Measurements from ENCODE around the gene AKR1A1.
"Not testable (repeated sequence)": the region's sequence is repeated elsewhere in the genome, so short reads cannot be mapped to it uniquely, and the experiment has no call there.

Gene AKR1A1

DNA sequence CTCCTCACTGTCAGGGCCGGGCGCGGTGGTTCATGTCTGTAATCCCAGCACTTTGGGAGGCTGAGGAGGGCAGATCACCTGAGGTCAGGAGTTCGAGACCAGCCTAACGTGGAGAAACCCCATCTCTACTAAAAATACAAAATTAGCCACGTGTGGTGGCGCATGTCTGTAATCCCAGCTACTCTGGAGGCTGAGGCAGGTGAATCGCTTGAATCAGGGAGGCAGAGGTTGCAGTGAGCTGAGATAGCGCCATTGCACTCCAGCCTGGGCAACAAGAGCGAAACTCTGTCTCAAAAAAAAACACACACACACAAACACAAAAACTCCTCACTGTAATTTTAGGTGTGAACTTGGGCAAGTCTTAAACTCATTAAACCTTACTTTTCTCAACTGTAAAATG lies 26.7 kb upstream of the AKR1A1 start:
- DNase-seq (ENCODE audit: low read depth), result not testable (repeated sequence)

DNA sequence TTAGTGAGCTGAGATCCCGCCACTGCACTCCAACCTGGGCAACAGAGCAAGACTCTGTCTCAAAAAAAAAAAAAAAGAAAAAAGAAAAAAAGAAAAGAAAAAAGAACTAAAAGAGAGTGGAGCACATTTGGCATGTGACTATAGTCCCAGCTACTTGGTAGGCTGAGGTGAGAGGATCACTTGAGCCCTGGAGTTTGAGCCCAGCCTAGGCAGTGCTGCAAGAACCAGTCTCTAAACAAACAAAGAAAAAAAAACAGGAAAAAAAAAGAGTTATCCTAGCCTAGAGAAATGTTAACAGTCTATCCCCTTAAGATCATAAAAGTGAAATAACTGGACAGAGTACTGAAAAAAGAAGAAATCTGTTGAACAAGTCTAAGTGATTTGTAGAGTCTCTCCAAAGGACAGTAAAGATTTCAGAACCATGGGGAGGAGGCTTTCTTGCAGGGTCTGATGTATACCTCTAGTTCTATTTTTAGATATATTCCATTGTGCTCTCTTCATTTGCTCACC lies 24.4 kb upstream of the AKR1A1 start:
- no peak for DNase-seq (ENCODE audit: low read depth)

DNA sequence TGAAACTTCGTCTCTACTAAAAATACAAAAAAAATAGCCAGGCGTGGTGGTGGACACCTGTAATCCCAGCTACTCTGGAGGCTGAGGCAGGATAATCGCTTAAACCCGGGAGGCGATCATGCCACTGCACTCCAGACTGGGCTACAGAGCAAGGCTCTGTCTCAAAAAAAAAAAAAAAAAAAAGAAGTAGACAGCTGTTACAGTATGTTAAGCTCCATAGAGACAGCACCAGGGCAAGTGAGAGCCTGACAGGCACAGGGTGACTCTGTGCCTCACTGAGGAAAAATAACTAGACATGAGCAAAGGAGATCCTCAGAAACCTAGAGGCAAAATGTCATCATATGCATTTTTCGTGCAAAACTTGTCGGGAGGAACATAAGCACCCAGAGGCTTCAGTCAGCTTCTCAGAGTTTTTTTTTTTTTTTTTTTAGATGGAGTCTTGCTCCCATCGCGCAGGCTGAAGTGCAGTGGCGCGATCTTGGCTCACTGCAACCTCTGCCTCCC lies 19.9 kb upstream of the AKR1A1 start:
- no peak for DNase-seq (ENCODE audit: low read depth)

DNA sequence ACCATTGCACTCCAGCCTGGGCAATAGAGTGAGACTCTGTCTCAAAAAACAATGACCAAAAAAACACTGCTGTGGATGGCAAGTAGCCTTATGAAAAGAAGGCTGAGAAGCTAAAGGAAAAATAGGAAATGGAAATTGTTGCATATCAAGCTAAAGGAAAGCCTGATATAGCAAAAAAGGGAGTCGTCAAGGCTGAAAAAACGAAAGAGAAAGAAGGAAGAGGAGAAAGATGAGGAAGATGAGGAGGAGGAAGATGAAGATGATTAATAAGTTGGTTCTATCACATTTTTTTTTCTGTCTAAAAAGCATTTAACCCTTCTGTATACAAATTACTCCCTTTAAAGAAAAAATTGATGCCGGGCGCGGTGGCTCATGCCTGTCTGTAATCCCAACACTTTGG lies 18.8 kb upstream of the AKR1A1 start:
- DNase-seq (ENCODE audit: low read depth), result no peak

DNA sequence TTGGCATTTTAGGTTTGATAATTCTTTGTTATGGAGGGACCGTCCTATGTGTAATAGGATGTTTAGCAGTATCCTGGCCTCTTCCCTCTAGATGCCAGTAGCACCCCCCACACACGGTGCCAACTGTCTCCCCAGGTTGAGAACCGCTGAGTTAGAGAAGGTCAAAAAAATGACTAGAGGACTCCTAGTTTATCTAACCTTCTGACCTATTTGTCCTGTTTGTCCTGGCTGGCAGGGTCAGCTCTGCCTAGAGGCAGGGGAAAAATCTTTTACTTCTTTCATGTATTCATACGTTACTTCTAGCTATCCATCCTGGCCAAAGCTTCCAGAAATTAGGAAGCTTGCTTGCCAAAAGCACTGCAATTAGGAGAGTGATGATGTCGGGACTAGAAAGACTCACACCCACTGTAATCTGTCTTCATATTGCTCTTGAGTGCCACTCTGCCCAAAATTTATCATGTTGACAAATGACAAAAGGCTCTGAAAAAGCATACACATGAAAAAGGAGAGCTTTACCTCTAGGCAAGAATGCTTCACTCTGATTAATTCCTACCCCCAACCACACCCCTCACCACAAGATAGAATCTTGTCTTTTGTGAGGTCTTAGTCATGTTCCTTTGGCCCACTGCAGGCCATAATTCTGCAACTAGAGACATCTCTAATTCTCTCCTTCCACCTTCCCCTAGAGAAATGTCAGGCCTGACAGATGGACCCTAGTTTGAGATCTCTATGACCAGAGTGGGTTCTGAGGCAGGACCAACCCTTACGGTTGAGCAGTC lies 14.4 kb upstream of the AKR1A1 start:
- no peak for DNase-seq (ENCODE audit: low read depth)

DNA sequence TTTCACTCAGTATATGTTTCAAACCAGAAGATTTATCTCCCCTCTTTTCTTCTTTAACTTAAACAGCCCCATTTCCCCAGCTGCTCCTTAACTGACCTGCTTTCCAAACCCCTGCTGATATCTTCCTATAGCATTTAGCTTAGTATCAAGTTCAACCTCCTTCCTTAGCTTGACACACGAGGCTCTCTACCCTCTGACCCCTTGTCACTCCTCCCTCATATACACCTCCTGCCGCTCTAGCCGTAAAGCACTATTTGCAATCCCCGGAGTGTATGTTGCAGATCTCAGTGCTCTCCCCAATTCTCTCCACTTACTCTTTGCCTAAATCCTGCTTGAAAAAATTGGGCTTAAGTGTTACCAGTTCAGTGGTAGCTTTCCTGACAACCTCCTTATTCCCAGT lies 13.7 kb upstream of the AKR1A1 start:
- DNase-seq (ENCODE audit: low read depth), result no peak

DNA sequence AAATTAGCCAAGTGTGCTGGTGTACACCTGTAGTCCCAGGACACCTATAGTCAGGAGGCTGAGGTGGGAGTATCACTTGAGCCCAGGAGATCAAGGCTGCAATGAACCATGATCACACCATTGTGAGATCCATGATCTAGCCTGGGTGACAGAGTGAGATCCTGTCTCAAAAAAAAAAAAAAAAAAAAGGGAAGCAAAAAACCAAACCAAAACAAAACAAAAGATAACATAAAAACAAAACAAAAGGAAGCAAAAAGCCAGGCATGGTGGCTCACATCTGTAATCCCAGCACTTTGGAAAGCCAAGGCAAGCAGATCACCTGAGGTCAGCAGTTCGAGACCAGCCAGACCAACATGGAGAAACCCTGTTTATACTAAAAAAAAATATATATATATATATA lies 9.4 kb upstream of the AKR1A1 start:
- no peak for DNase-seq (ENCODE audit: low read depth)

DNA sequence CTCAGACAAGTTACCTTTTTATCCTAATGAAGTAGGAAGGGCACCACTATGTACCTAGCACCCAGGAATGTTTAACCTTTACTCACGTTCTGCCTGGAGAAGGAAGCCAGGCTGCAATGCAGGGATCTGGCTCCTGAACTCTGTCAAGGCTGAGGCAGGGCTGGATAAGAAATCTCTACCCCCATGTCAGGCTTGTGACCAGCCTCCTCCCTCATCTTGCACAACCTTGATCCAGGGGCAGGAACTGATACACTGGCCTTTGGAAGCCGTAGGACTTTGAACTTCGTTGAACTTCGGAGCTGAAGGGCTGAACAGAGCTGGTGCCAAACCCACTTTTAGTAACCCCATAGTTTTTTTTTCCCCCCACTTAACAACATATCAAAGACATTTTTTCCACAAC lies 8.0 kb upstream of the AKR1A1 start:
- DNase-seq (ENCODE audit: low read depth), result no peak

DNA sequence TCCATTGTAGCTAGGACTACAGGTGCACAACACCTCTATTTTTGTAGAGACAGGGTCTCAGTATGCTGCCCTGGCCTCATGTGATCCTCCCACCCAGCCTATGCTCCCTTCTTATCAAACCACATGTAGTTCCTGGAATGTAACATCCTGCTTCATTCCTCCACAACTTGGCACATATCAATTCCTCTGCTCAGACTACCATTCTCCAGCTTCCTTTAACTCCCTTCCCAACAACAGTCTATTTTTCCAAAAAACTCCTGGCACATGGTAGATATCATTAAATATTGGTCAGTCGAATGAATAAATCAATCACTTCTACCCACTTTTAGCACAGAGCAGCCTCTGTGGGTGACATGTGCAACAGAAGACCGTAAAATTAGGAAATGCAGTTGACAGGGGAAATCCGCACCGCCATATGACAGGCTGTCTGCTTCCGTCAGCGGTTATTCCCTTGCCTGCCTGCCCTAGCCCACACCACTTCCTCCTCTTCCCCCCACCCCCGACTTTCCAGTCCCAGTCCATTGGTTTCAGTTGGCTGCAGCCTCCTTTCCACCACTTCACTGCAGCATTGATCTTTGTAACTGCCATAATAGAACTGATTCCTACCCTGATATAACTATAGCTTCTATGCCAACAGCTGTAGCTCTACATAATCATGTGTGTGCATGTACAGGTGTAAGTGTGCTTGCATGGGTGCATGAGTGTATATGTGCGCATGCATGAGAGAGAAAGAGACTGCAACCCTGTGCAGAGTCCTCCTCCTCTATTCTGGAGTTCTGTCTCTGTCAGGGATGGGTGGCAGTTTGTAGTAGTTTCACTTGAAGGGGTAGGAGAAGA lies 6.8 kb upstream of the AKR1A1 start:
- DNase-seq (ENCODE audit: low read depth), result no peak

DNA sequence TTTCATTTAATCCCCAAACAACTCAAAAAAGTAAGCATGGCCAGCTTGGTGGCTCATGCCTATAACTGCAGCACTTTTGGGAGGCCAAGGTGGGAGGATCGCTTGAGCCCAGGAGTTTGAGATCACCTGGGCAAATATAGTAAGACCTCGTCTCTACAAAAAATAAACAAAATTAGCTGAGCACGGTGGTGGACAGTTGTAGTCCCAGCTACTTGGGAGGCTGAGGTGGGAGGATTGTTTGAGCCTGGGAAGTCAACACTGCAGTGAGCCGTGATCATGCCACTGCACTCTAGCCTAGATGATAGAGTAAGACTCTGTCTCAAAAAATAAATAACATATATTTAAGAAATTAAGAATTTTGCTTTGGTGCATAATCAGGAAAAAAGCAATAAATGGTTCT lies 6.1 kb upstream of the AKR1A1 start:
- DNase-seq (ENCODE audit: low read depth), result no peak

DNA sequence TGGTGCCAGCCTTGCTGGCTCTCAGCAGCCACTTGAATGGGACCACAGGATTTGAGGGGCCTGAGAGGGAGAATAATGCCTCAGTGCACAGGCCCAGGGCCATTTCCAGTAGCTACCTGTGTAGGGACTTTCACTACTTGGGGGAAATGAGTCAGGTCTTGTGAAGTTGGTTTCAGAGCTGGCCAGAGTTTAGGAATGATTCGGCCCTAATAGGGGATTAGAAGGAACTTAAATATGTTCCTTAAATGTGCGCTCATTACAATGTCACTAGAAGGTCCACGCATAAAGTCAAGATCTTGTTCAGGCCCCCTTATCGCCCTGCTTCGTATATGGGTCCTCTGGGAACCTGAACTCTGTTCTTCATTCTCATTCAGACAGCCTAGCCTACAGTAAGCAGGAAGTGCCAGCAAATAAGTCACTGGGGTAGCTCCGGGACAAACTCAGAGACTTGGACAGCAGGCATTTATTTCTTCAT lies 5.6 kb upstream of the AKR1A1 start:
- no peak for DNase-seq (ENCODE audit: low read depth)

DNA sequence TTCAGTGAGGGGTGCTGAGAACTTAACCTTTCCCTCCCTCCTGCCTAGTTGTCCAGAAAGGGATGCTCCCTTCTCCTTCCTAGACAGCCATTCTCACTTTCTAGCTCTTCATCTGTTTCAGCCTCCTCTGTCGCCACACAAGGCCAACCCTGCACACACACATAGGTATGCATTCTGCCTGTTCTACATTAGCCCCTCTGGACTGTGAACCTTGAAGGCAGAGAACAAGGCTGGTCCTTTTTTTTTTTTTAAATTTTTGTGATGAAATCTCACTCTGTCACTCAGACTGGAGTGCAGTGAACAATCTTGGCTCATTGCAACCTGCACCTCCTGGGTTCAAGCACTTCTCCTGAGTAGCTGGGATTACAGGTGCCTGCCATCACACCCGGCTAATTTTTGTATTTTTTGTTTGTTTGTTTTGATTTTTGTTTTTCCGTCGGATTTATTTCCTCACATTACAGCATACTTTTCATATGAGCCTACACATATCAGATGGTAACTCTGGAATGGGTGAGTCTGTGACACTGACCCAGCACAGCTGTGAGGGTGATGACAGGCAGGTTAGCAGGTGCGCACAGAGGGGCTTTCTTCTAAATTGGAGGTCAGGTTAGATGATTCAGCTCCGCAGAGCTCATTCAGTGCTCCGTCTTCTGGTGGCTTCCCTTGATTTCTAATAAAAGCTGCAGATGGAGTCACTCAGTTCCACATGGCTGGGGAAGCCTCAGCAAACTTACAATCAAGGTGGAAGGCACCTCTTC lies 4.9 kb upstream of the AKR1A1 start:
- DNase-seq (ENCODE audit: low read depth), result no peak

DNA sequence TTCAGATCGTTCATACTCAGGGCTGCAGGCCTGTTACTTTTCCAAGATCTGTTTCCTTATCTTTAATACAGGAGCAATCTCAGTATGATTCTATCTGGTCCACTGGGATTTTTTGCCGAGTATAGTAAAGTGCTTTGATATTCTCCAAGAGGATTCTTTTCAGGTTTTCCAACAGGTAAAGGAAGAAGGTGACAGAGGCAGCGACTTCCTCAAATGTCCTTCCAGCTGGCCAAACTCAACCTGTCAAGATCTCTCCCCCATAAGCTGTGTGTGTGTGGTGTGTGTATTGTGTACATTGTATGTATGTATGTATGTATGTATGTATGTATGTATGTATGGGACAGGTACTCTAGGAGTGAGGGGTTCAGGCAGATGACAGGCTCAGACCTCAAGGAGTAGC lies 1.1 kb downstream of the AKR1A1 start:
- no peak for DNase-seq (ENCODE audit: low read depth)

DNA sequence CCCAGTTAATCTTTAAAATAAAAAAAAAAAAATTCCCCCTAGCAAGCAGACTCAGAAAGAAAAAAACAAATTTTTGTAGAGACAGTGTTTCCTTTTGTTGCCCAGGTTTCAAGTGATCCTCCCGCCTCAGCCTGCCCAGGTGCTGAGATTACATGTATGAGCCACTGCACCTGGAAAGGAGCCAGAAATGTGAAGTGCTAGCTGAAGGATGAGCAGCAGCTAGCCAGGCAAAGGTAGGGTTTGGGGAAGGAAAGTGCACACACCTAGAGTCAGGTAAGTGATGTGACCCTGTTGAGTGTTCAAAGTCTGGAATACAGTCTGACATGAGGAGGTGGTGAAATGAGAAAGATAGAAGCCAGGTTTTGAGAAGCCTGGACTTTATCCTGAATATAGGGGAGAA lies 1.7 kb downstream of the AKR1A1 start:
- DNase-seq (ENCODE audit: low read depth), result no peak

DNA sequence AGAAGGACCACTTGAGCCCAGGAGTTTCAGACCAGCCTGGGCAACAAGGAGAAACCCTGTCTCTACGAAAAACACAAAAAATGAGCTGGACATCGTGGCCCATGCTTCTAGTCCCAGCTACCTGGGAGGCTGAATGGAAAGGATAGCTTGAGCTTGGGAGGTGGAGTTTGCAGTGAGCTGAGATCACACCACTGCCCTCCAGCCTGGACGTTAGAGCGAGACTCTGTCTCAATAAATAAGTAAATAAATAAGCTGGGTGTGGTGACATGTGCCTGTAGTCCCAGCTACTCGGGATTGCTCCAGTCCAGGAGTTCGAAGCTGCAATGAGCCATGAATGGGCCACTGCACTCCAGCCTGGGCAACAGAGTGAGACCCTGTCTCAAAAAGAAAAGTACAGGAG lies 3.6 kb downstream of the AKR1A1 start:
- no peak for DNase-seq (ENCODE audit: low read depth)

DNA sequence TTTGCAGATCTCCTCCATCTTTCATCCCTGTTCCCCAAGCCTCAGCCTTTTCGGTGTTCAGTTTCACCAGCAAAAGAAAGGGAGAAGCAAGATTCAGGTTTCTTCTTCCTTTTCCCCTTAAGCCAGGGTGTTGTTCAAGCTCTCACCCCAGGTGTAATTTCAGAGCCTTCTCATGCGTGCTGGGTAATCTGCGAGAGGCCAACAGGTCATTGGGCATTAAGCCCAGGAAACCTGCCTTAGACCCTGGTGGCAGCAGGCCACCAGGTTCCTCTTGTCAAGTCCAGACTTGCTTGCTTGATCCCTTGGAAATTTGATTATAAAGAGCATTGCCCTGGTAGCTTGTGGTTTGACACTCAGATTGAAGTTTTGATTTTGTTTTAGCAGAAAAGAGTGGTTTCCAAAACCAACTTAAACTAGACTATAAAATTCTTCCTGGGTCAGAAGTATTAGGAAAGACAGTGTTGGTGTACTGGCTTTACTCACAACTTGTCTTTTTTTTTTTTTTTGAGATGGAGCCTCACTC lies 6.9 kb downstream of the AKR1A1 start:
- DNase-seq (ENCODE audit: low read depth), result no peak

DNA sequence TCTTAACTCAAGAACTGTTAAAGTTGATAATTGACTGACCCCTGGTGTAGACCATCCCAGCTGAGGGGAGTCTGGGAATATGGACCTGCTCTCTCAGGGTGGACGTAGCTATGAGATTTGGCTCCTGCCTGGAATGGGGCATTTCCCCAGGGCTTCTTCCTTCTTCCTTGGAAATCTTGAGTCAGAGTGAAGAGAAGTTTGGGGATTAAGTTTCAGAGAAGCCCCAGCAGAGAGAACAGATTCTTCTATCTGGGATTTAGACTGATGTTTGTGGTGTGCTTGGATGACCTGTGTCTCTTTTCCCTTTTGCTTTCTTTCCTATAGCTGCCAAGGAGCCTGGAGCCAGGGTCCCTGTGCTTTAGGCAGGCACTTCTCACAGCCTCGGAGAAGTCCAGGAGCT lies 13.2 kb downstream of the AKR1A1 start:
- DNase-seq (ENCODE audit: low read depth), result no peak

DNA sequence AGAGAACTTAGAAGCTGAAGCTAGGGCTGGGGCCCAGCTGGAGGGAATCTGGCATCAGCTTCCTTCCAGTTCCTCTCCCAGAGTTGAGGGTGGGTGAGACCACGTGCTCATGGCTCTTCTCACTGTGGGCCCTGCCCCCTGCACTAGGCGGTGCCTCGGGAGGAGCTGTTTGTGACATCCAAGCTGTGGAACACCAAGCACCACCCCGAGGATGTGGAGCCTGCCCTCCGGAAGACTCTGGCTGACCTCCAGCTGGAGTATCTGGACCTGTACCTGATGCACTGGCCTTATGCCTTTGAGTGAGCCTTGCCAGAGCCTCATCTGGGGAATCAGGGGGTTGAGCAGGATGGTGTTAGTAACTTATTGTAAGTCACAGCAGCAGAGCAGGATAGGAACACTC lies 16.1 kb downstream of the AKR1A1 start:
- no peak for DNase-seq (ENCODE audit: low read depth)

DNA sequence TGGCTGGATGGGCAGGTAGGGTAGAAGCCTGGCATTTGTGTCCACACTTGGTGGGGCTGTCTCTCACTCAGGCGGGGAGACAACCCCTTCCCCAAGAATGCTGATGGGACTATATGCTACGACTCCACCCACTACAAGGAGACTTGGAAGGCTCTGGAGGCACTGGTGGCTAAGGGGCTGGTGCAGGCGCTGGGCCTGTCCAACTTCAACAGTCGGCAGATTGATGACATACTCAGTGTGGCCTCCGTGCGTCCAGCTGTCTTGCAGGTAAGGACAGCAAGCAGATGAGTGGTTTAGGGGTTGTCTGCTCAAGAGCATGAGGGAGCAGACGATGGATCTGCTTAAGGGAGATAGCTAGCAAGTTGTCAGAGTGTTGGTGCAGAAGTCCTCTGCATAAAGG lies 17.3 kb downstream of the AKR1A1 start:
- DNase-seq (ENCODE audit: low read depth), result no peak

DNA sequence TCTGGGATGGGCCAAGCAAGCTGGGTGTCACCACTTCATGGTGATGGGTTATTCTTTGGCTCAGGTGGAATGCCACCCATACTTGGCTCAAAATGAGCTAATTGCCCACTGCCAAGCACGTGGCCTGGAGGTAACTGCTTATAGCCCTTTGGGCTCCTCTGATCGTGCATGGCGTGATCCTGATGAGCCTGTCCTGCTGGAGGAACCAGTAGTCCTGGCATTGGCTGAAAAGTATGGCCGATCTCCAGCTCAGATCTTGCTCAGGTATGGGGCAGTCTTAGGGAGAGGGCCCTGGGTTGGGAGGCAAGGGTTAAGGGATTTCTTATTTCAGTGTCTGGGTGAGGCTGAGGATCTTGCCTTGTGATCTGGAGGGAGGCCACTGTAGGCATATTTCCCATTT lies 17.8 kb downstream of the AKR1A1 start:
- DNase-seq (ENCODE audit: low read depth), result no peak

DNA sequence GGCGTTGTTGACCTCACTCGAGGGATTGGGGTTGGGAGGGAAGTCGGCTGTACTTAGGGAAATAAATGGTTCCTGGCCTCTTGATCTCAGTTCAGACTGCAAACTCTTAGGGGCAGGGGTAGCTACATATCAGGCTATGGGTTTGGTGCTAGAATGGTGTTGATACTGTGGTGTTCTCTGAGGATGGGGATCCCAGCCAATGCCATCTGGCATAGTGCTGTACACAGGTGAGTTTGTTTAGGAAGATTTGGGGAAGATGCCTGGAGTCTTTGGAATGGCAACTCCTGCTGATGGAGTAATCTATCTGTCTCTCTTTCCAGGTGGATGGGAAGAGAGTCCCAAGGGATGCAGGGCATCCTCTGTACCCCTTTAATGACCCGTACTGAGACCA lies 18.9 kb downstream of the AKR1A1 start:
- no peak for DNase-seq (ENCODE audit: low read depth)

DNA sequence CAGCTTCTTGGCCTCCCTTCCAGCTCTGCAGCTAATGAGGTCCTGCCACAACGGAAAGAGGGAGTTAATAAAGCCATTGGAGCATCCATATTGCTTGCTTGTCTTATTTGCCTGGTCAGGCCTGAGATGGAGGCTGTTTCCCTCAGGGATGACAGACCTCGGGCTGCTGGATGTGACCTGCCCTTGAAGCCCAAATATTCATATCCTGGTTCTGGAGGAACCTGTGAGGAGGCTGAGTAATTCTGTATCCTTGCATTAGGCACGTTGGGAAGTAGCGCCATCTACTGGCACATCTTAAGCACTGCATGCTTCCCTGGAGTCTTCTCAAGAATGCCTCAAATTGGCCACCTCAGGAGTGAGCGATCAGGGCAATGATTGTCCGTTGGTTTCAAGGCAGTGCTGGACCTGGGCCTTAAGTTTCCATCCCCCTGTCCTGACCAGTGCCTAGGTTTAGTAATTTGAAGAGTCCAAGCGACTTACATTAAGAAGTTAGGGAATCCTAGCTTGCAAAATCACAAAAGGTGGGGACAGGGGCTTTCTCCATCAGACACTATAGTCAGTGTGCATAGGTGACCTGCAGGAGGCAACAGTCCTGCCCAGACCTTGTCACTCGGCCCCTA lies 19.4 kb downstream of the AKR1A1 start:
- peak; percentile 46 for DNase-seq (ENCODE audit: low read depth)
